H1 (cell line): ENCODE measurements around the gene AGAP3. TPM values are rescaled to one million over a fixed set of nuclear protein-coding genes. Genes with fewer than 3 reads are reported as not detected.

Experiments used
- CTCF ChIA-PET: fragments of 300-600 bp; sonication (Branson Sonifier 250); formaldehyde crosslinking; loops from one replicate; lab custom pipeline; 2021; ENCODE audit not compliant: partially characterized antibody; lab: Charles Lee
- POLR2A ChIA-PET: fragments of 300-600 bp; sonication (Branson Sonifier 250); formaldehyde crosslinking; loops from one replicate; lab custom pipeline; 2021; ENCODE audit warnings: inconsistent platforms; ENCODE audit not compliant: partially characterized antibody; lab: Charles Lee
- DNase-seq, 2 experiments: peaks; one replicate each; pipeline versions ENCODE4 v3.0.0 to v3.0.0-alpha.2; 2010 to 2022; ENCODE audit warnings: low spot score in 2 of 2, low read depth in 1 of 2, mixed read lengths in 1 of 2
- FAIRE-seq: peaks from 2 replicates; lab custom pipeline; 2011; peaks lifted over from hg19 to GRCh38; lab: Jason Lieb, UNC
- H2AFZ ChIP-seq: 2 replicates; pipeline ENCODE4 v1.8.1; 2012; ENCODE audit warnings: low read length, inconsistent platforms
- H2AK5ac ChIP-seq: 2 replicates; pipeline ENCODE4 v1.6.1; 2013; ENCODE audit warnings: low read depth, low read length
- H2BK120ac ChIP-seq: replicated peaks from 2 replicates; pipeline ENCODE3; 2013; ENCODE audit warnings: low read depth, low read length, inconsistent platforms
- H2BK12ac ChIP-seq: 2 replicates; pipeline ENCODE4 v1.6.1; 2013; ENCODE audit warnings: low read depth, low read length
- H2BK15ac ChIP-seq: 2 replicates; pipeline ENCODE4 v1.6.1; 2013; ENCODE audit warnings: low read length
- H2BK20ac ChIP-seq: 2 replicates; pipeline ENCODE4 v1.6.1; 2013; ENCODE audit warnings: low read length
- H2BK5ac ChIP-seq: 2 replicates; pipeline ENCODE4 v1.6.1; 2013; ENCODE audit warnings: low read depth, low read length
- H3K14ac ChIP-seq: 2 replicates; pipeline ENCODE4 v1.6.1; 2013; ENCODE audit warnings: inconsistent platforms; ENCODE audit not compliant: insufficient read length
- H3K18ac ChIP-seq: 2 replicates; pipeline ENCODE4 v1.6.1; 2013; ENCODE audit warnings: low read length; ENCODE audit errors: extremely low read depth
- H3K23ac ChIP-seq: 2 replicates; pipeline ENCODE4 v1.6.1; 2013; ENCODE audit warnings: inconsistent platforms; ENCODE audit not compliant: insufficient read length
- H3K23me2 ChIP-seq: 2 replicates; pipeline ENCODE4 v1.6.1; 2013; ENCODE audit warnings: low read depth, low read length
- H3K27ac ChIP-seq: 2 replicates; pipeline ENCODE4 v1.6.1; 2011; ENCODE audit warnings: low read depth, low read length, inconsistent platforms
- H3K27me3 ChIP-seq, 4 experiments: replicated peaks in 1 of 4; 1 replicate in 1 of 4; 2 replicates in 3 of 4; pipeline versions ENCODE4 v1.6.1 to v1.8.1; 2011 to 2013; ENCODE audit warnings: low read length in 3 of 4, mild to moderate bottlenecking in 3 of 4, inconsistent platforms in 2 of 4, mixed read lengths in 2 of 4, moderate library complexity in 1 of 4; ENCODE audit not compliant: control insufficient read depth in 3 of 4, insufficient read depth in 3 of 4; ENCODE audit errors: extremely low read depth in 1 of 4
- H3K36me3 ChIP-seq, 4 experiments: 2 replicates each; pipeline versions ENCODE4 v1.6.1 to v1.8.1; 2011 to 2013; ENCODE audit warnings: mild to moderate bottlenecking in 4 of 4, low read length in 3 of 4, moderate library complexity in 2 of 4, control low read depth in 1 of 4, inconsistent platforms in 1 of 4; ENCODE audit not compliant: insufficient read depth in 4 of 4, control insufficient read depth in 2 of 4
- H3K4ac ChIP-seq: replicated peaks from 2 replicates; pipeline ENCODE3; 2013; ENCODE audit warnings: low read length, low read depth, mixed read lengths, inconsistent platforms; ENCODE audit not compliant: insufficient read length
- H3K4me1 ChIP-seq, 4 experiments: replicated peaks in 1 of 4; 1 replicate in 1 of 4; 2 replicates in 3 of 4; pipeline versions ENCODE4 v1.6.1 to v1.8.1; 2011 to 2013; ENCODE audit warnings: low read length in 3 of 4, inconsistent platforms in 2 of 4, mixed read lengths in 1 of 4; ENCODE audit not compliant: insufficient read depth in 4 of 4, control insufficient read depth in 3 of 4
- H3K4me2 ChIP-seq, 2 experiments: 2 replicates each; pipeline versions ENCODE4 v1.6.1 to v1.8.1; 2011 to 2013; ENCODE audit warnings: low read depth in 2 of 2, low read length in 2 of 2, control low read depth in 1 of 2, inconsistent platforms in 1 of 2, mild to moderate bottlenecking in 1 of 2; ENCODE audit not compliant: insufficient read depth in 1 of 2
- H3K4me3 ChIP-seq, 4 experiments: fragments of 200-600, 300-600 bp in 1 of 4; sonication (generic), shearing (Covaris generic), sonication (Bioruptor Twin) in 1 of 4; 2 replicates each; pipeline versions ENCODE4 v1.5.1 to v1.8.1; 2011 to 2016; ENCODE audit warnings: low read length in 4 of 4, low read depth in 3 of 4, control low read depth in 2 of 4, inconsistent platforms in 2 of 4, mild to moderate bottlenecking in 2 of 4, mixed read lengths in 1 of 4, moderate library complexity in 1 of 4; ENCODE audit not compliant: insufficient read depth in 2 of 4; ENCODE audit errors: extremely low read depth in 1 of 4
- H3K56ac ChIP-seq: replicated peaks from 2 replicates; pipeline ENCODE3; 2013; ENCODE audit warnings: low read depth, mild to moderate bottlenecking, mixed read lengths, low read length, inconsistent platforms; ENCODE audit not compliant: insufficient read length
- H3K79me1 ChIP-seq: 2 replicates; pipeline ENCODE4 v1.6.1; 2013; ENCODE audit warnings: low read depth, low read length, control low read depth
- H3K79me2 ChIP-seq, 2 experiments: 2 replicates each; pipeline versions ENCODE4 v1.6.1 to v1.8.1; 2012 to 2013; ENCODE audit warnings: low read length in 2 of 2, mild to moderate bottlenecking in 2 of 2, inconsistent platforms in 1 of 2; ENCODE audit not compliant: insufficient read depth in 2 of 2, control insufficient read depth in 1 of 2
- H3K9ac ChIP-seq, 4 experiments: replicated peaks in 1 of 4; 1 replicate in 1 of 4; 2 replicates in 3 of 4; pipeline versions ENCODE4 v1.6.1 to v1.8.1; 2011 to 2013; ENCODE audit warnings: low read depth in 3 of 4, low read length in 3 of 4, control low read depth in 2 of 4, mild to moderate bottlenecking in 2 of 4, moderate library complexity in 2 of 4, inconsistent platforms in 1 of 4; ENCODE audit errors: extremely low read depth in 1 of 4
- H3K9me3 ChIP-seq, 2 experiments: 2 replicates each; pipeline versions ENCODE4 v1.6.1 to v1.8.1; 2012 to 2013; ENCODE audit warnings: mild to moderate bottlenecking in 2 of 2, moderate library complexity in 2 of 2, control low read depth in 1 of 2, inconsistent platforms in 1 of 2, low read depth in 1 of 2, low read length in 1 of 2, mixed read lengths in 1 of 2; ENCODE audit not compliant: insufficient read depth in 2 of 2
- H4K20me1 ChIP-seq, 2 experiments: replicated peaks in 1 of 2; 2 replicates each; pipeline versions ENCODE3 to v1.8.1; 2011 to 2013; ENCODE audit warnings: inconsistent platforms in 2 of 2, low read length in 2 of 2, mild to moderate bottlenecking in 1 of 2; ENCODE audit not compliant: insufficient read depth in 2 of 2, control insufficient read depth in 1 of 2
- H4K5ac ChIP-seq: 2 replicates; pipeline ENCODE4 v1.6.1; 2013; ENCODE audit warnings: low read length, low read depth, mixed read lengths, inconsistent platforms; ENCODE audit not compliant: insufficient read length
- H4K8ac ChIP-seq: 2 replicates; pipeline ENCODE4 v1.8.0; 2013; ENCODE audit warnings: mild to moderate bottlenecking, moderate library complexity, low read length, inconsistent platforms; ENCODE audit not compliant: insufficient read depth; ENCODE audit errors: extremely low read depth
- H4K91ac ChIP-seq: replicated peaks from 2 replicates; pipeline ENCODE3; 2013; ENCODE audit warnings: low read length, mixed read lengths, inconsistent platforms; ENCODE audit not compliant: insufficient read length
- GTF2F1 ChIP-seq: IDR thresholded peaks from 2 replicates; pipeline ENCODE4 v1.6.1; 2012; ENCODE audit warnings: low read depth, low read length, improper control_type of control experiment, borderline replicate concordance
- SIN3A ChIP-seq, 2 experiments: IDR thresholded peaks in 1 of 2; conservative IDR thresholded peaks in 1 of 2; 2 replicates each; pipeline ENCODE4 v1.6.1; 2011 to 2012; ENCODE audit warnings: low read length in 2 of 2, improper control_type of control experiment in 1 of 2, low read depth in 1 of 2, mild to moderate bottlenecking in 1 of 2
- WGBS, 2 experiments: shearing (Covaris generic) in 1 of 2; methylation state at CpG; one replicate each; pipeline versions ENCODE4 v1.1.6 to v1.1.7; 2013 to 2015; ENCODE audit warnings: low lambda C conversion rate in 2 of 2, mixed read lengths in 2 of 2, inconsistent platforms in 1 of 2, low coverage in 1 of 2, missing lambda C conversion rate in 1 of 2; ENCODE audit not compliant: insufficient replicate concordance in 2 of 2, insufficient coverage in 1 of 2, insufficient read length in 1 of 2; ENCODE audit errors: extremely low coverage in 1 of 2, missing lambda C conversion rate in 1 of 2; 5-methylcytosine and 5-hydroxymethylcytosine counted together
- polyA plus RNA-seq, 7 experiments: library from polyadenylated mRNA; depleted of rRNA in 3 of 7; stranded (reverse) in 5 of 7; unstranded in 2 of 7; fragments of >200 nt in 5 of 7; fragments of 200-250 nt in 2 of 7; gene quantifications; 1 replicate in 5 of 7; 2 replicates in 1 of 7; 4 replicates in 1 of 7; pipeline versions ENCODE4 v1.2.1 to v1.2.3, GENCODE V29; 2011 to 2013; ENCODE audit warnings: missing spikeins in 2 of 7, mixed read lengths in 2 of 7
- total RNA-seq: library from RNA; stranded (reverse); fragmentation: NEBNext Ultra II Directional; extraction: Animal tissue kit (Norgen Biotek cat#: 25700); gene quantifications from 2 replicates; pipeline ENCODE4 v1.2.1, GENCODE V29; 2021

Gene AGAP3
- total and polyA plus RNA-seq, 2 of the 8 experiments (the other 6 are each of a cell fraction or from before 2014, with no cell fraction given): 66.4 to 120 TPM

- WGBS, 2 experiments: 95% methylated on average over 15 of the region's 22 CpGs; no CpG with 5 or more reads in 1 of the 2 experiments
- TF ChIP-seq SIN3A (conservative IDR thresholded peaks at IDR 0.05 in 1 of 2, IDR thresholded peaks at IDR 0.05 in 1 of 2; ENCODE audit: low read depth in 1 of 2, low read length in 2 of 2): no peak
- no peak for TF ChIP-seq GTF2F1
- no peak overlapping the region for H3K4ac ChIP-seq
Measured at GRCh38 chr7:151120896-151121295, 34.6 kb downstream of the AGAP3 start.

More at GRCh38 chr7:151120896-151121295, 34.6 kb downstream of the AGAP3 start:
- H3K14ac ChIP-seq: no peak overlapping the region
- no peak for DNase-seq
- peaks cover 0 to 30% (median 4%) of the 10 kb centered on the region in 4 experiments; a peak in 3 of 8 replicates for H3K36me3 ChIP-seq
- no peak overlapping the region for H3K18ac ChIP-seq
- peaks cover 24 to 45% of the 10 kb centered on the region in 2 experiments for H4K20me1 ChIP-seq
- ChIA-PET POLR2A (no interaction called here), CTCF (interaction anchor here (0.8 to 22.4 kb wide), 15 partner anchors 9 to 222 kb away, joined by 3 to 448 read pairs (median 4); partner anchors contain the start of genes AGAP3 and TMUB1)
- H3K79me2 ChIP-seq: peaks cover 0 to 4% of the 10 kb centered on the region in 2 experiments; a peak in 1 of 4 replicates
- peaks cover 5% of the 10 kb centered on the region; the same call in 1 of the 2 replicates for H3K23me2 ChIP-seq
- no peak overlapping the region for H2BK12ac ChIP-seq
- no peak for FAIRE-seq
- H3K27ac ChIP-seq: no peak overlapping the region
- H2AFZ ChIP-seq: no peak overlapping the region
- H3K79me1 ChIP-seq: peaks cover 2% of the 10 kb centered on the region
- no peak overlapping the region for H3K23ac ChIP-seq
- no peaks in the 10 kb centered on the region for H3K9me3 ChIP-seq
- no peak overlapping the region for H2AK5ac ChIP-seq
- H3K4me3 ChIP-seq: no peak overlapping the region
- no peak overlapping the region for H2BK15ac ChIP-seq
- H4K91ac ChIP-seq: no peak overlapping the region
- no peak overlapping the region for H3K4me2 ChIP-seq
- H4K5ac ChIP-seq: no peak overlapping the region
- no peak overlapping the region for H3K9ac ChIP-seq
- H2BK20ac ChIP-seq: no peak overlapping the region
- no peak overlapping the region for H4K8ac ChIP-seq
- H2BK120ac ChIP-seq: no peak overlapping the region
- no peak overlapping the region for H2BK5ac ChIP-seq
- peaks cover 0 to 12% (median 7%) of the 10 kb centered on the region in 4 experiments; a peak in 6 of 7 replicates for H3K27me3 ChIP-seq
- H3K4me1 ChIP-seq: peaks cover 0 to 19% (median 4%) of the 10 kb centered on the region in 4 experiments; a peak in 5 of 7 replicates
- H3K56ac ChIP-seq: no peak overlapping the region
